Daoy (cell line): ENCODE results near the gene DGLUCY. TPM values are rescaled to one million over a fixed set of nuclear protein-coding genes. Genes with fewer than 3 reads are reported as not detected.
A peak's percentile ranks its signal among the peaks of the same experiment; 100 is the strongest.
"Not testable (repeated sequence)": the region's sequence is repeated elsewhere in the genome, so short reads cannot be mapped to it uniquely, and the experiment has no call there.

Source experiments
- DNase-seq: peaks from one replicate; pipeline ENCODE4 v3.0.0-alpha.2; 2015; ENCODE audit warnings: low read depth
- total RNA-seq: library from RNA; depleted of rRNA; stranded (reverse); fragments of >200 nt; shearing (Covaris generic); gene quantifications from 2 replicates; pipeline ENCODE4 v1.2.3, GENCODE V29; 2014

Gene DGLUCY
- total RNA-seq, 1 experiment from 2014 or later, result 28.8 TPM

- DNase-seq, result no peak
Observed at GRCh38 chr14:91169951-91170350, 56.1 kb downstream of the DGLUCY start.

GRCh38 chr14:91170504-91171121 lies 56.7 kb downstream of the DGLUCY start:
- no peak for DNase-seq

GRCh38 chr14:91171291-91171690 lies 57.4 kb downstream of the DGLUCY start:
- no peak for DNase-seq

- peak; percentile 87 for DNase-seq
Observed at GRCh38 chr14:91173221-91173670, 59.4 kb downstream of the DGLUCY start.

GRCh38 chr14:91173904-91174303 lies 60.0 kb downstream of the DGLUCY start:
- no peak for DNase-seq

- DNase-seq, result no peak
Observed at GRCh38 chr14:91175291-91176201, 61.7 kb downstream of the DGLUCY start.

GRCh38 chr14:91177073-91178034 lies 63.5 kb downstream of the DGLUCY start:
- peak; percentile 80 for DNase-seq

GRCh38 chr14:91180611-91181010 lies 66.7 kb downstream of the DGLUCY start:
- DNase-seq, result no peak

- not testable (repeated sequence) for DNase-seq
Observed at GRCh38 chr14:91182753-91183152, 68.9 kb downstream of the DGLUCY start.

- no peak for DNase-seq
Observed at GRCh38 chr14:91184559-91184958, 70.7 kb downstream of the DGLUCY start.

GRCh38 chr14:91185721-91186120 lies 71.8 kb downstream of the DGLUCY start:
- no peak for DNase-seq

- DNase-seq, result no peak
Observed at GRCh38 chr14:91186515-91187066, 72.7 kb downstream of the DGLUCY start.

- DNase-seq, result no peak
Observed at GRCh38 chr14:91187271-91187670, 73.4 kb downstream of the DGLUCY start.

- no peak for DNase-seq
Observed at GRCh38 chr14:91190853-91191252, 77.0 kb downstream of the DGLUCY start.

GRCh38 chr14:91193069-91193468 lies 79.2 kb downstream of the DGLUCY start:
- no peak for DNase-seq

GRCh38 chr14:91195881-91196280 lies 82.0 kb downstream of the DGLUCY start:
- DNase-seq, result no peak

GRCh38 chr14:91197631-91198030 lies 83.8 kb downstream of the DGLUCY start:
- no peak for DNase-seq

- DNase-seq, result not testable (repeated sequence)
Observed at GRCh38 chr14:91200802-91201201, 86.9 kb downstream of the DGLUCY start.

- DNase-seq, result peak; percentile 89
Observed at GRCh38 chr14:91202234-91202974, 88.5 kb downstream of the DGLUCY start.

- no peak for DNase-seq
Observed at GRCh38 chr14:91204657-91205056, 90.8 kb downstream of the DGLUCY start.

GRCh38 chr14:91205459-91205858 lies 91.6 kb downstream of the DGLUCY start:
- DNase-seq, result peak; percentile 38
